ENCODE data around the gene CYB561D1.

DNA sequence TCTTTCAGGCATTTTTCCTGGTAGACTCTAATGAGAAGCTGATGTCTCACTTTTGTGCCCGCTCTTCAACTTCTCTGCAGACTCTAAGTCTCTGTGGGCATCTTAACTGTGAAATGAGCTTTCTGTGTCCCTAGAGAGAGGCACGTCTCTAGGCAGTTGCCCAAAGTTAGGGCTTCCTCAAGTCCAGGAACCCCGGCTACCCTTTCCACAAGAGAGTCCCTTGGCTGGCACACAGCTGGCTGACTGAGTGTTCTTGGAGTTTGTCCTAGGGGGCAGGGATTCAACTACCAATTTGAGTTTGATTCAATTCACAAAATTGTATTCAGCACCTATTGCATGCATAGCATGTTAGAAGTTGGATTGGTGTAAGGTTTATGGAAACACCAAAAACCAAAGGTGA, 47.2 kb downstream of the CYB561D1 start:
- TF ChIP-seq, protein P1, sequence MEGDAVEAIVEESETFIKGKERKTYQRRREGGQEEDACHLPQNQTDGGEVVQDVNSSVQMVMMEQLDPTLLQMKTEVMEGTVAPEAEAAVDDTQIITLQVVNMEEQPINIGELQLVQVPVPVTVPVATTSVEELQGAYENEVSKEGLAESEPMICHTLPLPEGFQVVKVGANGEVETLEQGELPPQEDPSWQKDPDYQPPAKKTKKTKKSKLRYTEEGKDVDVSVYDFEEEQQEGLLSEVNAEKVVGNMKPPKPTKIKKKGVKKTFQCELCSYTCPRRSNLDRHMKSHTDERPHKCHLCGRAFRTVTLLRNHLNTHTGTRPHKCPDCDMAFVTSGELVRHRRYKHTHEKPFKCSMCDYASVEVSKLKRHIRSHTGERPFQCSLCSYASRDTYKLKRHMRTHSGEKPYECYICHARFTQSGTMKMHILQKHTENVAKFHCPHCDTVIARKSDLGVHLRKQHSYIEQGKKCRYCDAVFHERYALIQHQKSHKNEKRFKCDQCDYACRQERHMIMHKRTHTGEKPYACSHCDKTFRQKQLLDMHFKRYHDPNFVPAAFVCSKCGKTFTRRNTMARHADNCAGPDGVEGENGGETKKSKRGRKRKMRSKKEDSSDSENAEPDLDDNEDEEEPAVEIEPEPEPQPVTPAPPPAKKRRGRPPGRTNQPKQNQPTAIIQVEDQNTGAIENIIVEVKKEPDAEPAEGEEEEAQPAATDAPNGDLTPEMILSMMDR (IDR thresholded peaks at IDR 0.05) = no peak
- no peak for TF ChIP-seq POLR2A (IDR thresholded peaks at IDR 0.05)
